Dermis blood vessel endothelial cell (primary cell): Measurements from ENCODE around the gene CHIT1. TPM values are rescaled to one million over a fixed set of nuclear protein-coding genes. Genes with fewer than 3 reads are reported as not detected.

Source experiments
- DNase-seq: peaks from one replicate; pipeline ENCODE4 v3.0.0; 2010
- total RNA-seq: library from RNA; depleted of rRNA; stranded (reverse); fragments of >200 nt; gene quantifications from 2 replicates; pipeline ENCODE4 v1.2.3, GENCODE V29; 2014

The CHIT1 gene
- total RNA-seq, 1 donor from 2014 or later: under 0.01 TPM

- no peak for DNase-seq
Observed at GRCh38 chr1:203187689-203188264, 41.7 kb downstream of the CHIT1 start.

- DNase-seq: no peak
Observed at GRCh38 chr1:203187304-203187685, 42.2 kb downstream of the CHIT1 start.

- DNase-seq: peak; percentile 4
Observed at GRCh38 chr1:203186446-203187303, 42.8 kb downstream of the CHIT1 start, which contains the start of gene CHI3L1. CHI3L1 (minus strand) TSS chr1:203186704; CDS start chr1:203186623, 81 bp downstream.

- no peak for DNase-seq
Observed at GRCh38 chr1:203186091-203186445, 43.4 kb downstream of the CHIT1 start.

GRCh38 chr1:203185585-203185984 is 43.9 kb downstream of the CHIT1 start:
- no peak for DNase-seq

GRCh38 chr1:203185061-203185461 is 44.4 kb downstream of the CHIT1 start:
- no peak for DNase-seq

- no peak for DNase-seq
Observed at GRCh38 chr1:203184467-203184866, 45.0 kb downstream of the CHIT1 start.

GRCh38 chr1:203183828-203184227 is 45.6 kb downstream of the CHIT1 start:
- DNase-seq: no peak

GRCh38 chr1:203182387-203182953 is 47.0 kb downstream of the CHIT1 start:
- no peak for DNase-seq

GRCh38 chr1:203181586-203182386 is 47.7 kb downstream of the CHIT1 start:
- DNase-seq: no peak

GRCh38 chr1:203180611-203181330 is 48.7 kb downstream of the CHIT1 start:
- no peak for DNase-seq

- DNase-seq: no peak
Observed at GRCh38 chr1:203179667-203180005, 49.8 kb downstream of the CHIT1 start.

GRCh38 chr1:203178821-203179666 is 50.4 kb downstream of the CHIT1 start:
- DNase-seq: no peak

- DNase-seq: no peak
Observed at GRCh38 chr1:203178083-203178482, 51.4 kb downstream of the CHIT1 start.

GRCh38 chr1:203177470-203178039 is 51.9 kb downstream of the CHIT1 start:
- DNase-seq: peak; percentile 14

GRCh38 chr1:203177036-203177405 is 52.5 kb downstream of the CHIT1 start:
- no peak for DNase-seq

- no peak for DNase-seq
Observed at GRCh38 chr1:203176273-203177035, 53.0 kb downstream of the CHIT1 start.

- DNase-seq: no peak
Observed at GRCh38 chr1:203175827-203176241, 53.6 kb downstream of the CHIT1 start.

- DNase-seq: no peak
Observed at GRCh38 chr1:203175237-203175826, 54.1 kb downstream of the CHIT1 start, which contains the start of gene MYBPH. MYBPH (minus strand) TSS chr1:203175826; CDS start chr1:203175755, 71 bp downstream.
